HG02852 (cell line): Measurements from ENCODE around the gene EYA2.
"Not testable (repeated sequence)": the region's sequence is repeated elsewhere in the genome, so short reads cannot be mapped to it uniquely, and the experiment has no call there.

Experiments
- ATAC-seq: cut with Tn5 transposase; IDR thresholded peaks from one replicate; pipeline ENCODE4 v1.9.1; 2021; ENCODE audit warnings: mild to moderate bottlenecking, moderate library complexity; ENCODE audit not compliant: unreplicated experiment

The EYA2 gene

DNA sequence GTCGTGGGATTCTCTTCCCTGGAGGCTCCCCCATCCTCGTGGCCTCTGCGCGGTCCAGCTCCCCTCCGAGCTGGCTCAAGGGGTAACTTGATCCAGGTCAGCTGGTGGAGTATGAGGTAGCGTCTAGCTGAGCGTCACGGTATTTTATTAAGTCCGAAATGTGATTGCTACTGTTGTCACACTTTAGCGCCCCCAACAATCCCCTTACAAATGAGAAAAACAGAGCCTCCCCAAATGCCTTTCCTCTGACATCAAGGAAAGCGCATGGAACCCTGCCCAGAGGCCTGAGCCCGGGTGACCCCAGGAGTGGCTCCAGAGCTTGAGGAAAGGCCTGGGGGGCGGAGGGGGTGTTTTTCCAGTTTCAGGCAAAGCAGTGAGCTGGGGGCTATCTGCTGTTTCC, 269.5 kb downstream of the EYA2 start:
- no peak for ATAC-seq

DNA sequence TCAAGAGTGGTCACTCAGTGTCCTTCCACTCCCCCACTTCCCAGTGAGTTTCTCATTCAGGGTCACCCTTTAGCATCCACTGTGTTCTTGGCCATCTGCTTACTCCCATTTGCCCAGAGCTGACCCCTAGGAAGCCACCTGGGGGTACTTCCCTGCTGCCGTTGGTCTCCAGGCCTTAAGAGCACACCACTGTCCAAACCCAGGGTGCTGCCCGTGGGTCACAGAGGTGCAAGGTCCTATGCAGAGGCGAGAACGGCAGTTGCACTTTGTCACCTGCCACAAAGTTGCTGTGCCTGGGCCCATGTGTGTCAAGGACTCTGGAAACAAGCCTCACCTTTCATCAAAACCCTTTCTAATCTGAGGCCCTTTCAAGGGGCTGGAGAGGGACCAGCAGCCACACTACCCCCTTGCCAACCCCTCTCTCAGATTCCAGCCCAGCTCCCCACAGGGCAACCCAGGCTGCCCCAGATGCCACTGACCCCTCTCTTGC, 270.8 kb downstream of the EYA2 start:
- ATAC-seq: no peak

DNA sequence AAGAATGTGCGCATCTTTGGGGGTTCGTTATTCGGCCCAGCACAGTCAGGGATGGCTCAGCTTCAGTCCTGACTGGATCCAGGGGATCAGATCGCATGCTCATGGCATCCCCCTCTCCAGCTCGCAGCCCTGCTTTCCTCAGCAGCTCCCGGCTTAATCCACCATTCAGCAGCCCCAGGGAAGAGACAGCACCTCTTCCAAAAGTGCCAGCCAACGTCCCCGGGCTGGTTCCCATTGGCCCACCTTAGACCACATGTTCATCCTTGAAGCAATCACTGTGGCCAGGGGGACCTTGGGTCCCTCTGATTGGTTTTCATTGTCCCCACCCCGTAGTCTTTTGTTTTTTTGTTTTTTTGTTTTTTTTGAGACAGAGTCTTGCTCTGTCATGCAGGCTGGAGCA, 273.2 kb downstream of the EYA2 start:
- ATAC-seq: no peak

DNA sequence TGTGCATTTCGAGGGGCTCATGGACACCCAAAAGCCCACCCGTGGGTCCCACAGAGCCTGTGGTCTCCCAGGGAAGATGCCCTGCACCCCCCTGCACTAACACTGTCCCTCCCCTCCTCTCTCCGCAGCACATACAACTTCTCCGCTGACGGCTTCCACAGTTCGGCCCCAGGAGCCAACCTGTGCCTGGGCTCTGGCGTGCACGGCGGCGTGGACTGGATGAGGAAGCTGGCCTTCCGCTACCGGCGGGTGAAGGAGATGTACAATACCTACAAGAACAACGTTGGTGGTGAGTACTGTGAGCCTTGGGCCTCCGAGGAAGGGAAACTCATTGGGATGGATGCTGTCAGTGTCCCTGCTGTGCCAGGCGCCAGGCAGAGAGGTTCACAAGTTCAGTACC, 277.9 kb downstream of the EYA2 start:
- no peak for ATAC-seq

DNA sequence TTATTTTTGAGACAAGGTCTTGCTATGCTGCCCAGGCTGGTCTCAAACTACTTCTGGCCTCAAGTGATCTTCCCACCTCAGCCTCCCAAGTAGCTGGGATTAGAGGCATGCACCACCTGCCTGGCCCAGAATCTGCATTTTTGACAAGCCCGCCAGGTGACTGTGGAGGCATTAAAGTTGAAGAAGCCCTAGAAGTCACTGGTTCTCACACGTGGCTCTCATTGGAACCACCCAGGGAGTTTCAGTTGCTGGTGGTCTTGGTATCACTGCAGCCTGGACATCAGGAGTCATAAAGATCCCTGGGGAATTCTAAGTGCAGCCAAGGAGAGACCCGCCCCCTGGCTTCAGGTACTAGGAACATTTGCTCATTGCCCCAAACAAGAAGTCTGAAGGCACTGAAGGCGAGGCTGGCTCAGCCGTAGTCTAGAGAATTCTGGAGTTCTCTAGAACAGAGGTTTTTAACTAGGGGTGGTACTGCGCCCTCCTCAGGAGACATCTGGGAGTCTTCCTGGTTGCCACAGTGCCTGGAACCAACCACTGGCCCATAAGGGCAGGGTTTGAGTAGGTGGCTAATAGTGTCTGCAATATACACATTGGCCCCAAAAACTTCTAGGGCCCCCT, 279.1 kb downstream of the EYA2 start:
- ATAC-seq: no peak

DNA sequence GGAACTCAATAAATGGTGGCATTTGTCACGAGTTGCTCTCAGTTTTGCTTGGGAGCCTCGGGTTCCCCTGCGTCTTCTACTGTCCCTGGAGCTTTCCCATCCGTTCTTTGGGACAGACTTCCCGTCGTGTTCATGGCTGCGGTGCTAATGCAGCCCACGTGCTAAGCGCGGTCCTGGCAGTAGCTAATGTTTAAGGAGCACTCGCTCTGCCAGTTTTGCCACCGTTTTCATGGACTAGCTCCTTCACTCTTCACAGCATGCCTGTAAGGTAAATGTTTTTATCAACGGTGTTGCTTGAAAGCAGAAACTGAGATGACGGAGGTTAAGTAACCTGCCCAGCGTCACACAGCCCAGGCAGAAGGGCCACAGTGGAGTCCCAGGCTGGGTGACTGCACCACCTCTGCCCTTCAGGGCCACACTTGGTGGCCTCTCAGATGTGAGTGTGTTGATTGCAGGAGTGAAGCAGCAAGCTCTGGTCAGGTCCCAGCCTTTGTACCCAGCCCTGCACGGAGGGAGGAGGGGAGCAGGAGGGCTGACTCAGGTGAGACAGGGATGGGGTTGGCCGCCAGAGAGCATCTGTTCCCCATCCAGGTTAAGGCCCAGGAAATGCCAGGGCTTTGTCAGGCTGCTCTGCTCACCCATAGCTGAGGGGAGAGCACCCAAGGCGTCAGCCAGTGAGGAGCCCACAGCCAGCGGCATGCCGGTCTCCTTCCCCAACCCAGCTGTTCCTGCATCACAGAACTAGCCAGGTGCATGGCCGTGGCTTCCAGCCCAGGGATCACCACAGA, 280.0 kb downstream of the EYA2 start:
- no peak for ATAC-seq

DNA sequence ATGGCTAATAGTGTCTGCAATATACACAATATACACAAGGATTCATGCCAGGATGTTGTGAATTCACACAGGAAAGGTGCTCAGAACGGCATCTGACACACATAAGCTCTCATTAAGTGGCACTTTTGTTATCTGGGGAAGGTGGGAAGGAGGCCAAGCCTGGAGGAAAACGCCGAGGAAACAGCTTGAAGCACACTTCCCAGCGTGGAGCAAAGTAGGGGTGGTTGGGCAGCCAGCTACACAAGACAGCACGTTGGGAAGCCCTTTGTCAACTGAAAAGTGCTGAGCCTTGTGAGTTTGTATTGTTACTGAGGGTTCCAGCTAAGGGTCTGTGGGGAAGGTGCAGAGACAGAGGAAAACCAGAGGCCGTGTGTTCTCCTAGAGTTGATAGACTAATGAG, 280.9 kb downstream of the EYA2 start:
- ATAC-seq: no peak

DNA sequence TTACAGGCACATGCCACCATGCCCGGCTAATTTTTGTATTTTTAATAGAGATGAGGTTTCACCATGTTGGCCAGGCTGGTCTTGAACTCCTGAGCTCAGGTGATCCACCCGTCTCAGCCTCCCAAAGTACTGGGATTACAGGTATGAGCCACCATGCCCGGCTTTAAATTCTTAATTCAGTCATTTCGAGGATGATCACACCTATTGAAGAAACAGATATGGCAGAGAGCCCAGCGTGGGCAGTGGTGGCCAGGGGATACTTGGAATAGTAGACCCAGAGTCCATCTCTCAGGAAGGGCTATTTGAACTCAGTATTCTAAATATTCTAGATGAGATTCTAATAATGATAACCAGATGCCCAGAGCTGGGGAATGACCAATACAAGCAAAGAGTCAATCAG, 281.6 kb downstream of the EYA2 start:
- ATAC-seq: not testable (repeated sequence)

DNA sequence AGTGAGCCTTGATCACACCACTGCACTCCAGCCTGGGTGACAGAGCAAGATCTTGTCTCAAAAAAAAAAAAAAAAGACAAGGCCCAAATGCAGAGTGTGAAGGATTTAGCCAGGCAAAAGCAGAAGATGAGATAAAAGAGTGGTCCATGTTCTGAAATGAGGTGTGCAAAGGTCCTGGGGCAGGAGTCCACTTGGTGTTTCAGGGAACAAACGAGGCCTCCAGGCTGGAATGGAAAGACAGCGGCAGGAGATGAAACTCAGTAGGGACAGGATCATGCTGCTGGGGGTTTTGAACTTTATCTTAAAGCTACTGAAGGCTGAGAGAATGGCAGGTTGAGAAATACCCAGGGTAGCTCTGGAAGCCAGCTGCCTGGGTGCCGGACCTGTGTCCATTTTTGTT, 283.6 kb downstream of the EYA2 start:
- ATAC-seq: no peak

DNA sequence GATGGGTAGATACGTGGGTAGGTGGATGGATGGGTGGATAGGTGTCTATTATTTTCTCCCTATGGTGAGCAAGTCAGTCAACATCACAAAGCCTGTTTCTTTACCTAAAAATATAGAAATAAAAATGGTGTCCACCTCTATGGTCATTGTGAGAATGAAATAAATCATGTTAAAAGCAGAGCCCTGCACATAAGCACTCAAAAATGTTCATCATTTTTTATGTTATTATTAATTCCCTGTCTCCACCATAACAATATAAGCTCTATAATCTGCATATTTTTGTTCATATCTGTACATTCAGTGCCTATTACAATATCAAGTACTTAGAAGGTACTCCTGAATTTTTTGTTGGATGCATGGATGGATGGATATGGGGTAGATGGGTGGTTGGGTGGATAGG, 284.2 kb downstream of the EYA2 start:
- ATAC-seq: no peak

DNA sequence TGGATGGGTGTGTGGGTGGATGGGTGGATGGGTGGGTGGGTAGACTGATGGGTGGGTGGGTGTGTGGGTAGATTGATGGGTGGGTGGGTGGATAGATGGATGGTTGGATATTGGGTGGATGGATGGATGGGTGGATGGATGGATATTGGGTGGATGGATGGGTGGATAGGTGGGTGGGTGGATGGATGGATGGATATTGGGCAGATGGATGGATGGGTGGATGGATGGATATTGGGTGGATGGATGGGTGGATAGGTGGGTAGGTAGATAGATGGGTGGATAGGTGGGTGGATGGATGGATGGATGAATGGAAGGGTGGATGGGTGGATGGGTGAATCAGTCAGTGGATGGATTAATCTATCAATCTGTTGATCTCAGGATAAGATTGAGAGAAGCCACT, 284.6 kb downstream of the EYA2 start:
- no peak for ATAC-seq

DNA sequence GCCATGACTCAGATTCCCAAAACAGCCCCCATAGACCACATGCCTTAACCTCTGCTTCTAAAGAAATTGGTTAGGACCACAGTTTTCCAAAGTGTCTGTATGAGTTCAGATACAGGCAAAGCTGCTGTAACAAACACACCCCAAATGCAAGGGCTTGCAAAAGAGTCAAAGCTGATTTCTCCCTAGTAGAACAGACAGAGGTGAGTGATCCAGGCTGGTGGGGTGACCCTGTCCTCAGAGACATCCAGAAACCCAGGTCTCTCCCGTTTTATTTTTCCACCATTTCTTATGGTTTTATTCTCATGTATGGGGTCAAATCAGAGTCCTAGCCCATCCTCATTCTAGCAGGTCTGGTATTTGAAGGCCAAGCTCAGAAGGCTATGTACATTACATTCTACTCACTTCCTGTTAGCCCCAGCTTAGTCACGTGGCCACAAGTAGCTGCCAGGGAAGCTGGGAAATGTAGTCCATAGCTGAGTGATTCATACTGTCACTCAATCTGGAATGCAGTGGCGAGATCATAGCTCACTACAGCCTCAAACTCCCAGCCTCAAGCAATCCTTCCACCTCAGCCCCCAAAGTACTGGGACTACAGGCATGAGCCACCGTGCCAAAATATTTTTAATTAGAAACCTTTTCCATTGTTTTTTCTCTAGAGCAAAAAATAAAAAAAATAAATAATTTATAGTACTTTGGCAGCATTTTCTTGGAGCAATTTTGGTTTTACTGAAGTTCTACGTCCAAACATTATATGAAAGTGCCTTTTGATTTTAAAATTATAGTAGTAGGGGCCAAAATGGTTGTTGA, 286.6 kb downstream of the EYA2 start:
- no peak for ATAC-seq

DNA sequence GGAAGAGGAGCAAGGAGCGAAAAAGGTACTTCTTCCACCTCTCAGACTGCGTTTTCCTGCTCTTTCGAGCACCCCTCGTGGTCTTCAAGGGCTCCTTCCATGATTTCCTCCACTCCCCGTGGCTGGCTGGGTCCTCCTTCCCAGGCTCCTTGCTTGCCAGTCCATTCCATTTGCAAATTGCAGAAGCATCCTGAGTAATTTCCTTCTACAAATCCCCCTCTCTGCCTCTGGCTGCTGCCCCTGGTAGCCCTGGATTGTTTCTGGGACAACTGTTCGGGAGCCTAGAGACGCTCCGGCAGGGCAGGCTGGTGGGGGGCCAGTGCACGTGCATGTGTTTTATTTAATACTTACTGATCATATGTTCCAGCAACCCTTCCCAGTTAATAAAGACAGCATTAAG, 288.7 kb downstream of the EYA2 start:
- no peak for ATAC-seq

DNA sequence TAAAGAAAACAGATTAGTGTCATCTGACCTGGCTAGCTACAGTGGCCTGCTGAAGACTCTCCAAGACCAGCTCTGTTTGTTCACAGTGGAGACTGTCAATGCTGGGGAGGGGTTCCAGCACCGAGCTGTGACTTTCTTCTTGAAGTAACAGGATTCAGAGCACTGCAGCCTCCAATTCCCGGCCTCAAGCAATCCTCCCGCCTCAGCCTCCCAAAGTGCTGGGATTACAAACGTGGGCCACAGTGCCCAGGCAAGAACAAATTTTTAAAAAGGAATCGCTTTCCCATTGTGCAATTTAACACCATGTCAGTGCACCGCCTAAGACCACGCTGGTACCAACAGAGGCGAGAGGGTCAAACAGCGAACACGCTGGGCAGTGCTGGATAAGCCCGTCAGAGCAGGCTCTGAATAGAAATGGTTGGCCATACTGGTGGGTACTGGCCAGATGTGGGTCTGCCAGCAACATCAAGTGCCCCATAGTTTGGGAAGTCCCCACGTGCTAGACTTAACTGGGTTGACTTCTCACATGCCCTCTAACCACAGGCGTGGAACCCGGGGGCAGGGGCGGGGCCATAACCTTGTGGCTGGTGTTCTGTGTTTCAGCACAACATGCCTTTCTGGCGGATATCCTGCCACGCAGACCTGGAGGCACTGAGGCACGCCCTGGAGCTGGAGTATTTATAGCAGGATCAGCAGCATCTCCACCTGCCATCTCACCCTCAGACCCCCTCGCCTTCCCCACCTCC, 293.0 kb downstream of the EYA2 start:
- ATAC-seq: no peak

DNA sequence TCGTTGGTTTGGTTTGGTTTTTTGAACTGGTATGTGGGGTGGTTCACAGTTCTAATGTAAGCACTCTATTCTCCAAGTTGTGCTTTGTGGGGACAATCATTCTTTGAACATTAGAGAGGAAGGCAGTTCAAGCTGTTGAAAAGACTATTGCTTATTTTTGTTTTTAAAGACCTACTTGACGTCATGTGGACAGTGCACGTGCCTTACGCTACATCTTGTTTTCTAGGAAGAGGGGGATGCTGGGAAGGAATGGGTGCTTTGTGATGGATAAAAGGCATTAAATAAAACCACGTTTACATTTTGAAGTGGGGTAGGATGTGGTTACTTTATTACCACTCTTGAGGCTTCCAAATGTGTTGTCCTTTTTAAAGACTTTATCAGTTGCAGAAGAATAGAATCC, 293.9 kb downstream of the EYA2 start:
- ATAC-seq: no peak

DNA sequence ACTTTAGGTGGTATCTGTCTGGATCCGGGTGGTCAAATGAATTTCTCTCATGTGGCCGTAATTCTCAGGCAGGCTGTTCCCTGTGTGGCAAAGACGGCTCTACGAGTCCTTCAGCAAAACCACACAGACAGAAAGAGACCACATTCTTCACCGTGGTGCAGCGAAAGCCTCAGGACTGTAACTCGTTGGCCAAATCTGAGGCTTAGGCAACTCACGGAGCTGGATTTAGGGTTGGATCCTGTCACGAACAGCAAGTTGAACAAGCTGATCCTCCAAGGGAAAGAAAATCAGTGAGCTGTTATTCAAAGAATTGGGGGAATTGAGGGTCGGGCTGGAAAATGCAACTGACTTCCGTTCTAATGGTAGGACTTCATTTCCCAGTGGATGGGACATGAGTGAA, 294.4 kb downstream of the EYA2 start:
- no peak for ATAC-seq

DNA sequence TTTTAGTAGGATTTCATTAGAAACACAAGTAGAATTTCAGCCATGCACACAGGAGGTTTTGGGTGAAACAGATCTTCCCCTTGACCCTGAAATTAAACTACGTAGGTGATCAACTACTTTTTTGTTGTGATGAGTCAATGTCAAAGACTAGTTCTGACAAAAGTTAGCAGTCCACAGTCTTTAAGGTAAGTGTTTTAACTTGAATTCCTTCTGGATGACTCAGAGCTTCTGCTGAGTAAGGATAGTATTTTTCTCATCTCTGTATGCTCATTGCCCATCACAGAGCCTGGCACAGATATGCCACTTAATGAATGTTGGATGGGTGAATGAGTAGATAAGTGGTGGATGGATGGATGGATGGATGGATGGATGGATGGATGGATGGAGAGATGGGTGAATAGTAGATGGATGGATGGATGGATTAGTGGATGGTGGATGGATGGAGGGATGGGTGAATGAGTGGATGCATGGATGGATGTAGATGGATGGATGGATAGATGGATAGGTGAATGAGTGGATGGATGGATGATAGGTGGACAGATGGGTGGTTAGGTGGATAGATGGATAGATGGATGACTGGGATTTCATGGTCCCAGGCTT, 296.5 kb downstream of the EYA2 start:
- no peak for ATAC-seq

DNA sequence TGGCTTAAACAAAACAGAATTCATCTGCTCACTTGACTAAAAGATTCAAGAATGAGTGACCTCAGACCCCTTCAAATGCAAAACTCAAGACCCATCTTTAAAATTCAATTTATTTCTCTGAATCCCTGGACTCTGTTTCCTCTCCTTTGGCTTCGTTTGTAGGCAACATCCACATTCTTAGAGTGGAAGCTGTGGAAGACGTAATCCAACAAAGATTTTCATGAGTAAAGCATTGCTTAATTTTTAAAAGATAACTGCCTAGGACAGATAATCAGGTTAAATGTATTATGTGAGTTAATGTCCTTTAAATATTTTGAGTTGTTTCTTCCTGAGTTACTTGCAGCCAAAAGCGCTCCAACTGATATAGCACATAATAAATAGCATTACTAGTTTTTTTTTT, 297.3 kb downstream of the EYA2 start:
- ATAC-seq: no peak

DNA sequence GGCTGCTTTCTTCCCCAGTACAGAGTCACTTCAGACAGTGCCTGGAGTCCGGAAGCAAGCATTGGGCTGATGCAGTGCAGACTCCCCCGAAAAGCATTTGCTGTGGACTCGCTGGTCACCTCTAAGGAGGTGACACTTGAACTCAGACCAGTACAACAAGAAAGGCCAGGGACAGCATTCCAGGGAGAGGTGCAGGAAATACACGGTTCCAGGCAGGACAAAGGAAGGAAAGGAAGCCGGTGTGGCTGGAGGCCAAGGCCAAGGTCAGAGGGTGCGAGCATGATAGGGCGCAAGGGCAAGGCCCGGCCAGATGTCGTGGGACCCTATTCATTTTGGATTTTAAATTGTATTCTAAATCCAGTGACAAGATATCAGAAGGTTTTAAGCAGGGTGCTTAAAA, 300.9 kb downstream of the EYA2 start:
- no peak for ATAC-seq
